ENCODE results near the gene CHRDL2. TPM values are rescaled to one million over a fixed set of nuclear protein-coding genes. Genes with fewer than 3 reads are reported as not detected.

The CHRDL2 gene
- total and polyA plus RNA-seq, 9 donors: 0.22 to 12.3 (median 2.7) TPM; not detected in 4

- intact Hi-C loops (cut with DNase I): loop anchor here in 3 of 4 donors (10.0 kb wide), 2 partner anchors 86 to 266 kb away; no protein-coding TSS in a partner anchor
- TF ChIP-seq POLR2A (IDR thresholded peaks at IDR 0.05): no peak
- TF ChIP-seq, protein P1, sequence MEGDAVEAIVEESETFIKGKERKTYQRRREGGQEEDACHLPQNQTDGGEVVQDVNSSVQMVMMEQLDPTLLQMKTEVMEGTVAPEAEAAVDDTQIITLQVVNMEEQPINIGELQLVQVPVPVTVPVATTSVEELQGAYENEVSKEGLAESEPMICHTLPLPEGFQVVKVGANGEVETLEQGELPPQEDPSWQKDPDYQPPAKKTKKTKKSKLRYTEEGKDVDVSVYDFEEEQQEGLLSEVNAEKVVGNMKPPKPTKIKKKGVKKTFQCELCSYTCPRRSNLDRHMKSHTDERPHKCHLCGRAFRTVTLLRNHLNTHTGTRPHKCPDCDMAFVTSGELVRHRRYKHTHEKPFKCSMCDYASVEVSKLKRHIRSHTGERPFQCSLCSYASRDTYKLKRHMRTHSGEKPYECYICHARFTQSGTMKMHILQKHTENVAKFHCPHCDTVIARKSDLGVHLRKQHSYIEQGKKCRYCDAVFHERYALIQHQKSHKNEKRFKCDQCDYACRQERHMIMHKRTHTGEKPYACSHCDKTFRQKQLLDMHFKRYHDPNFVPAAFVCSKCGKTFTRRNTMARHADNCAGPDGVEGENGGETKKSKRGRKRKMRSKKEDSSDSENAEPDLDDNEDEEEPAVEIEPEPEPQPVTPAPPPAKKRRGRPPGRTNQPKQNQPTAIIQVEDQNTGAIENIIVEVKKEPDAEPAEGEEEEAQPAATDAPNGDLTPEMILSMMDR (IDR thresholded peaks at IDR 0.05): no peak
- no peak for TF ChIP-seq EP300 (IDR thresholded peaks at IDR 0.05)
- no peaks in the 10 kb centered on the region for H3K36me3 ChIP-seq
- peaks cover 17% of the 10 kb centered on the region for H3K4me1 ChIP-seq (ENCODE audit: insufficient read depth)
- peak overlapping the region in 1 of 2 donors; percentile 64 for H3K27ac ChIP-seq
- no peak overlapping the region for H3K4me3 ChIP-seq
- no peaks in the 10 kb centered on the region for H3K27me3 ChIP-seq
- H3K9me3 ChIP-seq: no peaks in the 10 kb centered on the region
- 29 to 34% (median 34%) methylated on average over 17 of the region's 17 CpGs for WGBS, 3 donors
- peak; percentile 70 to 86 (median 80) for DNase-seq
Measured at GRCh38 chr11:74720596-74721478, 10.4 kb downstream of the CHRDL2 start.

- Histone ChIP-seq H3K27ac (no peak overlapping the region), H3K4me1 (ENCODE audit: insufficient read depth) (peaks cover 17% of the 10 kb centered on the region), H3K9me3 (no peaks in the 10 kb centered on the region), H3K4me3 (no peak overlapping the region), H3K36me3 (no peaks in the 10 kb centered on the region), H3K27me3 (no peaks in the 10 kb centered on the region)
- TF ChIP-seq EP300 (IDR thresholded peaks at IDR 0.05) (no peak), POLR2A (IDR thresholded peaks at IDR 0.05) (no peak)
- TF ChIP-seq, protein P1 (IDR thresholded peaks at IDR 0.05): no peak
- WGBS, 3 donors: 91 to 99% (median 96%) methylated on average over 5 of the region's 5 CpGs
- intact Hi-C loops (cut with DNase I): no loop called here
- DNase-seq: peak in 1 of 5 donors; percentile 12
Measured at GRCh38 chr11:74719011-74719410, 12.2 kb downstream of the CHRDL2 start.

DNA sequence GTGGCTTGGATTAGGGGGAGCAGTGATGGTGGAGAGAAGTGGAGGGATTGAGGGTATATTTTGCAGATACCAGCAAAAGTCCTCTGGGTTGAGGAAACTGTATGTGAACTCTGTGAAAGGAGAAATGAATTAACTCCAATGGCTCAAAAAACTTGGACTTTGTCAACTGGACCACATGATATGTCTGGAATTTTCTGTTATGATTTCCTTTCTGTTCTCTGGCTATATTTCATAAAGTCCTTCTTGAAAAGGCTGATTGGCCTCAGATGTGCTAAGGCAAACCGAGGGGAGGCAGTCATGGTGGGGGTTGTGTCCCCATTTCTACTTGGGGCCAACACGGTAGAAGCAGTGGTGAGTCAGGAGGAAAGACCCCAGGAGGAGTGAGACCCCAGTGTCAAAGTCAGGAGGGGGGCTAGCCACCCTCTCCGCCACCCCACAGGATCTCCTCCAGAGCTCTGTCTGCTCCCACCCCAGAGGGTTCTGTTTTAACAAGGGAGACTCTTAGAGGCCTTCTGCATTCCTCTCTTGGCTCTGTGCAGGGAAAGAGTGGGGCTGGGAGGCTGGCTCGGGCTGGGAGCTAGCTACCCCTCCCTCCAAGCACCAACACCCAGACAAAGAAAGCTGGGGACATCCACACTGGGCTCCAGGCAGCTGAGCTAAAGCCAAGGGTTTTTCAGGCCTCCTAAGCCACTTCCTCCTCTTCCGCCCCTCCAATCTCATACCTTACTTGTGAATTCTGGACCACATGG is 13.8 kb downstream of the CHRDL2 start:
- Histone ChIP-seq H3K4me1 (ENCODE audit: insufficient read depth) (peaks cover 17% of the 10 kb centered on the region), H3K36me3 (no peaks in the 10 kb centered on the region), H3K27ac (no peak overlapping the region), H3K27me3 (no peaks in the 10 kb centered on the region), H3K4me3 (no peak overlapping the region), H3K9me3 (no peaks in the 10 kb centered on the region)
- 32 to 51% (median 43%) methylated on average over 4 to 5 of the region's 5 CpGs for WGBS, 3 donors
- peak in 1 of 5 donors; percentile 27 for DNase-seq
- intact Hi-C loops (cut with DNase I): no loop called here
- TF ChIP-seq POLR2A (IDR thresholded peaks at IDR 0.05): no peak
- TF ChIP-seq, protein P1 (IDR thresholded peaks at IDR 0.05): no peak
- no peak for TF ChIP-seq EP300 (IDR thresholded peaks at IDR 0.05)

GRCh38 chr11:74714904-74715303 is 16.3 kb downstream of the CHRDL2 start:
- Histone ChIP-seq H3K4me1 (ENCODE audit: insufficient read depth) (peaks cover 7% of the 10 kb centered on the region), H3K4me3 (no peak overlapping the region), H3K36me3 (no peaks in the 10 kb centered on the region), H3K9me3 (no peaks in the 10 kb centered on the region), H3K27ac (no peak overlapping the region), H3K27me3 (no peaks in the 10 kb centered on the region)
- DNase-seq: no peak
- TF ChIP-seq EP300 (IDR thresholded peaks at IDR 0.05): no peak
- no peak for TF ChIP-seq POLR2A (IDR thresholded peaks at IDR 0.05)
- intact Hi-C loops (cut with DNase I): no loop called here
- WGBS, 3 donors: 93 to 96% (median 96%) methylated on average over 7 of the region's 7 CpGs

All from ovary (tissue), 9 donors.